Stimulated activated CD4-positive, alpha-beta T cell treated with anti-CD3 and anti-CD28 coated beads, Interleukin-4, amount 100 ng/mL, for 1 hour (primary cell): ENCODE data around the gene BANP.
"Not testable (repeated sequence)": the region's sequence is repeated elsewhere in the genome, so short reads cannot be mapped to it uniquely, and the experiment has no call there.

Experiments
- DNase-seq: peaks from one replicate; pipeline ENCODE4 v3.0.0-alpha.2; 2020

The BANP gene

GRCh38 chr16:87926246-87927194 is 24.7 kb upstream of the BANP start:
- peak; percentile 41 for DNase-seq

GRCh38 chr16:87927195-87927562 is 24.1 kb upstream of the BANP start:
- no peak for DNase-seq

GRCh38 chr16:87929986-87930385 is 21.2 kb upstream of the BANP start:
- no peak for DNase-seq

GRCh38 chr16:87930456-87930855 is 20.8 kb upstream of the BANP start:
- DNase-seq = no peak

- peak; percentile 34 for DNase-seq
Observed at GRCh38 chr16:87931504-87931903, 19.7 kb upstream of the BANP start.

- not testable (repeated sequence) for DNase-seq
Observed at GRCh38 chr16:87932475-87933139, 18.6 kb upstream of the BANP start.

GRCh38 chr16:87933140-87933495 is 18.1 kb upstream of the BANP start:
- no peak for DNase-seq

- DNase-seq = not testable (repeated sequence)
Observed at GRCh38 chr16:87934752-87935425, 16.3 kb upstream of the BANP start.

GRCh38 chr16:87936016-87936374 is 15.2 kb upstream of the BANP start:
- DNase-seq = not testable (repeated sequence)

GRCh38 chr16:87936375-87937230 is 14.6 kb upstream of the BANP start, which contains the start of gene CA5A:
CA5A (minus strand) TSS chr16:87936529; CDS start chr16:87936450, 79 bp downstream.
- no peak for DNase-seq

- DNase-seq = not testable (repeated sequence)
Observed at GRCh38 chr16:87937231-87937542, 14.0 kb upstream of the BANP start.

- DNase-seq = no peak
Observed at GRCh38 chr16:87938412-87938949, 12.8 kb upstream of the BANP start.

GRCh38 chr16:87939562-87940423 is 11.4 kb upstream of the BANP start:
- DNase-seq = no peak

GRCh38 chr16:87942680-87943079 is 8.6 kb upstream of the BANP start:
- no peak for DNase-seq

GRCh38 chr16:87945351-87946042 is 5.7 kb upstream of the BANP start:
- DNase-seq = no peak

- DNase-seq = no peak
Observed at GRCh38 chr16:87946596-87947347, 4.5 kb upstream of the BANP start.

GRCh38 chr16:87947356-87948118 is 3.7 kb upstream of the BANP start:
- no peak for DNase-seq

- no peak for DNase-seq
Observed at GRCh38 chr16:87948119-87948545, 3.1 kb upstream of the BANP start.

- DNase-seq = no peak
Observed at GRCh38 chr16:87948735-87949070, 2.5 kb upstream of the BANP start.
